Esophagus muscularis mucosa (tissue), 4 donors: ENCODE results near the gene CMPK2.

ENCODE experiments used
- EP300 ChIP-seq: sonication (generic); formaldehyde crosslinking; IDR thresholded peaks from one replicate; pipeline ENCODE4 v1.6.1; 2017; ENCODE audit warnings: antibody characterized with exemption
- POLR2A ChIP-seq: fragments of 450-650 bp; IDR thresholded peaks from one replicate; pipeline ENCODE4 v1.6.1; 2017; ENCODE audit warnings: antibody characterized with exemption, moderate library complexity, mild to moderate bottlenecking, low read depth
- POLR2AphosphoS5 ChIP-seq, 2 donors: sonication (generic); formaldehyde crosslinking; IDR thresholded peaks; one replicate each; pipeline ENCODE4 v1.6.1; 2017; ENCODE audit warnings: antibody characterized with exemption in 2 of 2
- TF ChIP-seq, protein P1 (sequence below), 3 experiments: fragments of 200-600 bp in 2 of 3; fragments of 450-650 bp in 1 of 3; sonication (generic) in 2 of 3; IDR thresholded peaks; one replicate each; pipeline ENCODE4 v1.5.1; 2017 to 2019; ENCODE audit warnings: antibody characterized with exemption in 3 of 3, mild to moderate bottlenecking in 2 of 3, moderate library complexity in 1 of 3

DNA sequence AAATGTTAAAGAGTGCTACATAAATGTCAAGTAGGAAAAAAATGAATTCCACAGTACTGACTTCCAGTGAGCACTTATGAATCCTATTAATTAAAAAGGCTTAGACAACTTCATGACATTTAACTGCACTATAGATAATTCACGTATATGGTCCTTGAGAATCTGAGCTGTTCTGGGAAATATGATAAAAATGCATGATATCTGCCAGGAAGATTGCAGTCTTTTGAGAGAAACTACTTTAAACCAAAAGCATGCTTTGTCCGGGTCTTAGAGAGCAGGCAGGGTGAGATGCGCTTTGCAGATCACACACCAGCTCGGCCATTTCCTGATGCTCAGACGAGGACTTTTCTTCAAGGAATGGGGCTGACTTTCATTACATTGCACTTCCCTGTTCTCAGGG lies 42.6 kb downstream of the CMPK2 start:
- TF ChIP-seq POLR2A (no peak), POLR2AphosphoS5 (IDR thresholded peaks at IDR 0.05) (no peak), EP300 (no peak)
- TF ChIP-seq, protein P1, sequence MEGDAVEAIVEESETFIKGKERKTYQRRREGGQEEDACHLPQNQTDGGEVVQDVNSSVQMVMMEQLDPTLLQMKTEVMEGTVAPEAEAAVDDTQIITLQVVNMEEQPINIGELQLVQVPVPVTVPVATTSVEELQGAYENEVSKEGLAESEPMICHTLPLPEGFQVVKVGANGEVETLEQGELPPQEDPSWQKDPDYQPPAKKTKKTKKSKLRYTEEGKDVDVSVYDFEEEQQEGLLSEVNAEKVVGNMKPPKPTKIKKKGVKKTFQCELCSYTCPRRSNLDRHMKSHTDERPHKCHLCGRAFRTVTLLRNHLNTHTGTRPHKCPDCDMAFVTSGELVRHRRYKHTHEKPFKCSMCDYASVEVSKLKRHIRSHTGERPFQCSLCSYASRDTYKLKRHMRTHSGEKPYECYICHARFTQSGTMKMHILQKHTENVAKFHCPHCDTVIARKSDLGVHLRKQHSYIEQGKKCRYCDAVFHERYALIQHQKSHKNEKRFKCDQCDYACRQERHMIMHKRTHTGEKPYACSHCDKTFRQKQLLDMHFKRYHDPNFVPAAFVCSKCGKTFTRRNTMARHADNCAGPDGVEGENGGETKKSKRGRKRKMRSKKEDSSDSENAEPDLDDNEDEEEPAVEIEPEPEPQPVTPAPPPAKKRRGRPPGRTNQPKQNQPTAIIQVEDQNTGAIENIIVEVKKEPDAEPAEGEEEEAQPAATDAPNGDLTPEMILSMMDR (IDR thresholded peaks at IDR 0.05), result no peak
